HS-27A (cell line): ENCODE measurements around the gene CFAP251.
"Not testable (repeated sequence)": the region's sequence is repeated elsewhere in the genome, so short reads cannot be mapped to it uniquely, and the experiment has no call there.

ENCODE experiments used
- DNase-seq: peaks from one replicate; pipeline ENCODE4 v3.0.0-alpha.2; 2012; ENCODE audit warnings: low read depth, missing footprints

The CFAP251 gene

GRCh38 chr12:121980191-121980891, 61.9 kb downstream of the CFAP251 start:
- no peak for DNase-seq

GRCh38 chr12:121980892-121981272, 62.5 kb downstream of the CFAP251 start:
- no peak for DNase-seq

- DNase-seq, result no peak
These were observed 63.1 kb downstream of the CFAP251 start for GRCh38 chr12:121981456-121981855.

GRCh38 chr12:121982950-121983349, 64.6 kb downstream of the CFAP251 start:
- DNase-seq, result no peak

GRCh38 chr12:121983536-121984210, 65.3 kb downstream of the CFAP251 start:
- no peak for DNase-seq

GRCh38 chr12:121986489-121987245, 68.3 kb downstream of the CFAP251 start:
- DNase-seq, result no peak

GRCh38 chr12:121988519-121988918, 70.1 kb downstream of the CFAP251 start:
- DNase-seq, result not testable (repeated sequence)

GRCh38 chr12:121989276-121990113, 71.1 kb downstream of the CFAP251 start:
- DNase-seq, result no peak

- DNase-seq, result no peak
These were observed 71.8 kb downstream of the CFAP251 start for GRCh38 chr12:121990114-121990647.

- DNase-seq, result no peak
These were observed 72.6 kb downstream of the CFAP251 start for GRCh38 chr12:121990692-121991603.

- DNase-seq, result peak; percentile 73
These were observed 73.9 kb downstream of the CFAP251 start for GRCh38 chr12:121992059-121992879.

- DNase-seq, result no peak
These were observed 77.9 kb downstream of the CFAP251 start for GRCh38 chr12:121996050-121996944.

GRCh38 chr12:121996945-121997612, 78.7 kb downstream of the CFAP251 start:
- no peak for DNase-seq

GRCh38 chr12:122001466-122002209, 83.2 kb downstream of the CFAP251 start:
- DNase-seq, result no peak

- no peak for DNase-seq
These were observed 85.5 kb downstream of the CFAP251 start for GRCh38 chr12:122003651-122004611.

- no peak for DNase-seq
These were observed 86.3 kb downstream of the CFAP251 start for GRCh38 chr12:122004633-122005071.
